ENCODE data around the gene MNT. TPM values are rescaled to one million over a fixed set of nuclear protein-coding genes. Genes with fewer than 3 reads are reported as not detected.

MNT gene
- total and polyA plus RNA-seq, 2 of the 8 experiments (the other 6 are each of a cell fraction or from before 2014, with no cell fraction given), result 5.0 to 17.3 TPM

- DNase-seq (ENCODE audit: low read depth in 1 of 2, low spot score in 2 of 2), result no peak
- no peak overlapping the region for H2AK5ac ChIP-seq (ENCODE audit: low read depth, low read length)
- no peak overlapping the region for H3K4me2 ChIP-seq (ENCODE audit: insufficient read depth in 1 of 2, low read depth in 2 of 2, low read length in 2 of 2)
- H2BK12ac ChIP-seq (ENCODE audit: low read depth, low read length), result no peak overlapping the region
- no peak for FAIRE-seq
- no peak overlapping the region for H4K8ac ChIP-seq (ENCODE audit: extremely low read depth, insufficient read depth, low read length)
- TF ChIP-seq RXRA (IDR thresholded peaks at IDR 0.05; ENCODE audit: insufficient read depth, low read depth, low read length) (no peak), MAX (IDR thresholded peaks at IDR 0.05) (no peak), EP300 (IDR thresholded peaks at IDR 0.05; ENCODE audit: borderline replicate concordance in 1 of 2, low read depth in 2 of 2, low read length in 2 of 2) (no peak), BACH1 (IDR thresholded peaks at IDR 0.05; ENCODE audit: low read length) (no peak), CEBPB (IDR thresholded peaks at IDR 0.05; ENCODE audit: low read depth, low read length) (no peak), RBBP5 (IDR thresholded peaks at IDR 0.05; ENCODE audit: borderline replicate concordance, low read depth, low read length) (no peak), GABPA (IDR thresholded peaks at IDR 0.05; ENCODE audit: borderline replicate concordance, insufficient read depth, low read length) (no peak), SP1 (IDR thresholded peaks at IDR 0.05; ENCODE audit: low read depth, low read length) (no peak), SAP30 (IDR thresholded peaks at IDR 0.05; ENCODE audit: insufficient read depth, insufficient replicate concordance, low read length) (no peak), CTBP2 (IDR thresholded peaks at IDR 0.05; ENCODE audit: borderline replicate concordance, insufficient read depth, insufficient read length, low read length) (no peak)
- H3K14ac ChIP-seq (ENCODE audit: insufficient read length), result no peak overlapping the region
- no peak overlapping the region for H2BK120ac ChIP-seq (replicated peaks; ENCODE audit: low read depth, low read length)
- H3K18ac ChIP-seq (ENCODE audit: extremely low read depth, low read length), result no peak overlapping the region
- H2AFZ ChIP-seq (ENCODE audit: low read length), result no peak overlapping the region
- H3K4me1 ChIP-seq (replicated peaks in 1 of 4; ENCODE audit: control insufficient read depth in 3 of 4, insufficient read depth in 4 of 4, low read length in 3 of 4), result no peaks in the 10 kb centered on the region
- no peak overlapping the region for H4K91ac ChIP-seq (replicated peaks; ENCODE audit: insufficient read length, low read length)
- H3K9me3 ChIP-seq (ENCODE audit: insufficient read depth in 2 of 2, low read depth in 1 of 2, low read length in 1 of 2), result no peaks in the 10 kb centered on the region
- peaks cover 3% of the 10 kb centered on the region; the same call in 1 of the 2 replicates for H3K79me1 ChIP-seq (ENCODE audit: low read depth, low read length)
- no peak overlapping the region for H2BK15ac ChIP-seq (ENCODE audit: low read length)
- no peak overlapping the region for H4K5ac ChIP-seq (ENCODE audit: insufficient read length, low read depth, low read length)
- H4K20me1 ChIP-seq (replicated peaks in 1 of 2; ENCODE audit: control insufficient read depth in 1 of 2, insufficient read depth in 2 of 2, low read length in 2 of 2), result peaks cover 4 to 5% of the 10 kb centered on the region in 2 experiments
- no peak overlapping the region for H3K27ac ChIP-seq (ENCODE audit: low read depth, low read length)
- no peak overlapping the region for H3K56ac ChIP-seq (replicated peaks; ENCODE audit: insufficient read length, low read depth, low read length)
- no peak overlapping the region for H3K4ac ChIP-seq (replicated peaks; ENCODE audit: insufficient read length, low read depth, low read length)
- POLR2A ChIA-PET (ENCODE audit: partially characterized antibody), result interaction anchor here (1.1 to 1.9 kb wide), 4 partner anchors 18 to 36 kb away, joined by 3 to 6 read pairs (median 3); no protein-coding TSS in a partner anchor
- H3K27me3 ChIP-seq (replicated peaks in 1 of 4; ENCODE audit: control insufficient read depth in 3 of 4, extremely low read depth in 1 of 4, insufficient read depth in 3 of 4, low read length in 3 of 4), result no peaks in the 10 kb centered on the region
- H2BK20ac ChIP-seq (ENCODE audit: low read length), result no peak overlapping the region
- no peaks in the 10 kb centered on the region for H3K23me2 ChIP-seq (ENCODE audit: low read depth, low read length)
- WGBS, 2 experiments (ENCODE audit: extremely low coverage in 1 of 2, insufficient coverage in 1 of 2, insufficient read length in 1 of 2, insufficient replicate concordance in 2 of 2, low coverage in 1 of 2, low lambda C conversion rate in 2 of 2, missing lambda C conversion rate in 1 of 2), result 91% methylated on average over 6 of the region's 6 CpGs; no CpG with 5 or more reads in 1 of the 2 experiments
- no peak overlapping the region for H3K9ac ChIP-seq (replicated peaks in 1 of 4; ENCODE audit: extremely low read depth in 1 of 4, low read depth in 3 of 4, low read length in 3 of 4)
- peaks cover 6 to 30% (median 15%) of the 10 kb centered on the region in 4 experiments; a peak in 6 of 8 replicates for H3K36me3 ChIP-seq (ENCODE audit: control insufficient read depth in 2 of 4, insufficient read depth in 4 of 4, low read length in 3 of 4)
- CTCF ChIA-PET (ENCODE audit: partially characterized antibody), result interaction anchor here (0.7 to 8.3 kb wide), 8 partner anchors 13 to 93 kb away, joined by 3 to 216 read pairs (median 4); no protein-coding TSS in a partner anchor
- H3K4me3 ChIP-seq (ENCODE audit: extremely low read depth in 1 of 4, insufficient read depth in 2 of 4, low read depth in 3 of 4, low read length in 4 of 4), result no peak overlapping the region
- no peak overlapping the region for H3K23ac ChIP-seq (ENCODE audit: insufficient read length)
- no peak overlapping the region for H2BK5ac ChIP-seq (ENCODE audit: low read depth, low read length)
- H3K79me2 ChIP-seq (ENCODE audit: control insufficient read depth in 1 of 2, insufficient read depth in 2 of 2, low read length in 2 of 2), result no peaks in the 10 kb centered on the region
Observed at GRCh38 chr17:2419486-2419885, 18.6 kb upstream of the MNT start.
